ENCODE measurements around the gene GPSM3. TPM values are rescaled to one million over a fixed set of nuclear protein-coding genes. Genes with fewer than 3 reads are reported as not detected.
"Not testable (repeated sequence)": the region's sequence is repeated elsewhere in the genome, so short reads cannot be mapped to it uniquely, and the experiment has no call there.

The GPSM3 gene
- total RNA-seq, result 0.41 TPM

DNA sequence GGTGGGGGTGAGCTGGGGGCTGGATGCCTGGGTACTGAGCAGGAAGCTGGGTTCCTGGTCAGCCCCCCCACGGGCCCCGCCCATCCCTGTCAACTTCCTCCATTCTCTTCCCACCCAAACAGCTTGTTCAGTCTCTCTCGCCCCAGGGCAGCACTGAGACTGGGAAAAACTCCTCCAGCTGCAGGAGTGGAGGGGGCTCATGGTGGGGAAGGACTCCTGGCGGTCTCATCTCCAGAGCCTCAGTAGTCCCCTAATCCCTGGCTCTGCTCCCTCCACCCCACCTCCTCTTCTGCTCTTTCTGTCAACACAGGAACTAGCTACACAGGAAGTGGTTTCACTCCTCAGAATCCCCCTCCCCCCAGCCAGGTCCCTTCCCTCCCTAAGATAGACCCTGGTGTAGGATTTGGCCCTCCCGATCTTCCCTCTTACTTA lies at the start of gene GPSM3:
GPSM3 (minus strand) TSS at position 36 of the 432 bp plus-strand sequence. CDS start 130 bp downstream, outside the sequence.
- FAIRE-seq, result no peak
- no peak for DNase-seq (ENCODE audit: low spot score in 2 of 2)

DNA sequence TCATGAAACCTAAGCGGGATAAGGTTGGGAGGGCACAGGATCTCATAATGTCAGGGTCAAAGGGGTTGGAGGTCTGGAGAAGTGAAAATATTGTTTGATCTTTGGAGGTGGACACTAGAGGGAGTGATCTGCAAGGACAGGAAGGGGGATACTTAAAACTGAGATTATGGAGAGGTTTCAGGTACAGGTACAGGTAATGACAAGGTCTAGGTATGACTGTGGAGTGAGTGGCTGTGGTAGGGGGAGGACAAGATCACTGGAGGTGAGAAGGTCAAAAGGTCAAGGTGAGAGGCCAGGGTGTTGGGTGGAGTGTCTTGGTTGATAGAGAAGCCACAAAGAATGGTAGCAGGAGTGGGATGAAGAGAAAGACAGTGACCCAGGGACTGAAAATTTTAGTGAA lies 48.2 kb upstream of the GPSM3 start:
- DNase-seq (ENCODE audit: low spot score in 2 of 2), result no peak
- no peak for FAIRE-seq

DNA sequence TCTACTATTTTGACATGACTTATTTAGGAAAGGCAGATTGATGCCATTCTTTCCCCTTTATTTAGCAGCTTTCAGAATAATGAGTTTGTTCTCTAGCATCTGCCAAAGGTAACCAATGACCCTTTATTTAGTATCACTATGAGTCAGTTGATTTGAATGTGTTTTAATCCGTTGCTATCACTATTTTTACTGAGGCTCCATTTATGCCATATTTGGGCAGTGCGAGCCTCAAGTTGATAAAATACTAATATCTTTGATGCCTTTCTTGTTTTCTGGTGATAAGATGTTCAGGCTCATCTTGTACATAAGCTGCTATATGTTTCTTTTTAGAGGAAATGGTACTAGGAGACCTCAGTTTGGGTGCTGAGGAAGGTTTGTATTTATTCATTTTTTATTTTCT lies 47.0 kb upstream of the GPSM3 start:
- DNase-seq (ENCODE audit: low spot score in 2 of 2) (no peak), FAIRE-seq (no peak)

- no peak for DNase-seq (ENCODE audit: low spot score in 2 of 2)
- no peak for FAIRE-seq
These were observed 42.5 kb upstream of the GPSM3 start for GRCh38 chr6:32234934-32235333.

GRCh38 chr6:32226434-32226833 lies 34.0 kb upstream of the GPSM3 start:
- no peak for DNase-seq (ENCODE audit: low spot score in 2 of 2)
- FAIRE-seq, result no peak

DNA sequence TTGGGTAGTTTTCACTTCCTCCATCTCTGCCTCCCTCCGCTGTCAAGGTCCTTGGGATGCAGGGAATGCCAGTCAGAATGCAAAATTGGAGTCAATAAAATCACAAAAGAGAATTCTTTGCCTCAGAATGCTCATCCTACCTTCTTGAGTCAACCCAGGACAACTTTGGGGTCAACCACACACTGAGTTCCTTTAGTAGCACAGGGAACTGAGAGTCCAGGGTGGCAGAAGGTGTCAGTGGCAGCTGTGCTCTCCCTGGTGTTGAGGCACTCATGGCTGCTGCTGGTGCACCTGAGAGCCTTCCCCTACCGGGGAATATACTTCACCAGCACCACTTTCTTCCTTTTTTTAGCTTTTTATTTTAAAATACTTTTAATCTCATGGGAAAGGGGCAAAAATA lies 32.3 kb upstream of the GPSM3 start:
- FAIRE-seq, result no peak
- no peak for DNase-seq (ENCODE audit: low spot score in 2 of 2)

GRCh38 chr6:32223258-32224235 lies 31.1 kb upstream of the GPSM3 start, which contains the start of gene NOTCH4:
NOTCH4 (minus strand) TSS chr6:32224067; CDS start chr6:32223928, 139 bp downstream.
- DNase-seq (ENCODE audit: low spot score in 2 of 2) (no peak), FAIRE-seq (no peak)

- DNase-seq (ENCODE audit: low spot score in 2 of 2), result no peak
- no peak for FAIRE-seq
These were observed 30.1 kb upstream of the GPSM3 start for GRCh38 chr6:32222333-32223230.

GRCh38 chr6:32220021-32220420 lies 27.6 kb upstream of the GPSM3 start:
- no peak for FAIRE-seq
- no peak for DNase-seq (ENCODE audit: low spot score in 2 of 2)

DNA sequence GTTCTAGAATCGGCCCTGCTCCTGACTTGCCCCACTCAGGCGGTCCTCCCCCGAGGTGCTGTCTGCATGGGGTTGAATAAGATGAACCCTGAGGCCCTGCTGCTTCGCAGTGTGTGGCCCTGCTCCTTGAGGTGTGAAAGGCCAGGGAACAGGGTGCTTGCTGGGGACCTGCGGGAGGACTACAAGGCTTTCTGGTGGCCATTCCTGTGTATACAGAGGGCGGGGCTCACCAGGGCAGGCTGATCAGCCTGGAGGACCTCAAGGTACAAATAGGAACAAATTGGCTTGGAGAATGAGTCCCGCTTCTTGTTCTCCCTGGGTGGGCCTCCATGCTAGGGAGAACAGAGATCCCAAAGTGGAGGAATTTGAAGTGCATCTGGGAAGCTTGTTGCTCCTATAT lies 25.7 kb upstream of the GPSM3 start:
- DNase-seq (ENCODE audit: low spot score in 2 of 2), result no peak
- FAIRE-seq, result no peak

DNA sequence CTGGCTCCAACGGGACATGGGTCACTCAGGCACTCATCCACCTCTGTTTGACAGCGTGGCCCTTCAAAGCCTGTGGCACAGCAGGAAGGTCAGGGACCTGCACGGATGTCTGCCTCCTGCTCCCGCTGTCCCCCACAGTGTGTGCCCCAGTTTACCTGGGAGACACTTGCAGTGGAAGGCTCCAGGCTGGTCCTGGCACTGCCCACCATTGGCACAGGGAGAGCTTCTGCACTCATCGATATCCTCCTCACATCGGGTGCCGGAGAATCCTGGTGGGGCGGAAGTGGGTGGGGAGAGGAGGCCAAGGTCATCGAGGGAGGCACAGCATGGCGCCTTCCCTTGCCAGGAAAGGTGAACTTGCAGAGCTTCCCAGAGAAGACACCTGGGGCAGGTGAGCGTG lies 24.6 kb upstream of the GPSM3 start:
- no peak for DNase-seq (ENCODE audit: low spot score in 2 of 2)
- FAIRE-seq, result no peak

- no peak for FAIRE-seq
- DNase-seq (ENCODE audit: low spot score in 2 of 2), result no peak
These were observed 23.8 kb upstream of the GPSM3 start for GRCh38 chr6:32216285-32216684.

- no peak for DNase-seq (ENCODE audit: low spot score in 2 of 2)
- FAIRE-seq, result no peak
These were observed 23.2 kb upstream of the GPSM3 start for GRCh38 chr6:32215617-32216016.

- FAIRE-seq (no peak), DNase-seq (ENCODE audit: low spot score in 2 of 2) (no peak)
These were observed 21.7 kb upstream of the GPSM3 start for GRCh38 chr6:32214126-32214525.

GRCh38 chr6:32213649-32214048 lies 21.2 kb upstream of the GPSM3 start:
- FAIRE-seq (no peak), DNase-seq (ENCODE audit: low spot score in 2 of 2) (no peak)

- FAIRE-seq, result no peak
These were observed 19.8 kb upstream of the GPSM3 start for GRCh38 chr6:32212076-32212760.

GRCh38 chr6:32211432-32211831 lies 19.0 kb upstream of the GPSM3 start:
- FAIRE-seq; DNase-seq (ENCODE audit: low spot score in 2 of 2): not testable (repeated sequence)

More at GRCh38 chr6:32212076-32212760, 19.8 kb upstream of the GPSM3 start:
- no peak for DNase-seq (ENCODE audit: low spot score in 2 of 2)

DNA sequence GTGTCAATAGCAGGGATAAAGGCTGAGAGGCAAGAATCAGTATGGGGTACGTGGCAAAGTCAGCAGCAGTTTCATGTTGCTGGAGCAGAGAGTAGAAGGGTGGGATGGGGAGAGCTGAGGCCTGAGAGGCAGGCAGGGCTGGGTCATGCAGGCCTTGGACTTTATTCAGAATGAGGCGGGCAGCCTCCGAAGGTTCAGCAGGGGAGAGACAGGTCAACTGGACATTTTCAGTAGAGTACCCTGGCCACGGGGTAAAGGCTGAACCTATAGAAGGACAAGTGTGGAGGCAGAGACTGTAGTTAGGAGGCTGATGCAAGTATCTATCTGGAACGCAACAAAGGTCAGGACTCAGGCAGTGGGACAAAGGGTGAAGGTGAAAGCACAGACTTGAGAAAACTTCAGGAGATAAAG lies 17.8 kb upstream of the GPSM3 start:
- FAIRE-seq (no peak), DNase-seq (ENCODE audit: low spot score in 2 of 2) (no peak)

- FAIRE-seq, result no peak
These were observed 16.6 kb upstream of the GPSM3 start for GRCh38 chr6:32208996-32209395.

DNA sequence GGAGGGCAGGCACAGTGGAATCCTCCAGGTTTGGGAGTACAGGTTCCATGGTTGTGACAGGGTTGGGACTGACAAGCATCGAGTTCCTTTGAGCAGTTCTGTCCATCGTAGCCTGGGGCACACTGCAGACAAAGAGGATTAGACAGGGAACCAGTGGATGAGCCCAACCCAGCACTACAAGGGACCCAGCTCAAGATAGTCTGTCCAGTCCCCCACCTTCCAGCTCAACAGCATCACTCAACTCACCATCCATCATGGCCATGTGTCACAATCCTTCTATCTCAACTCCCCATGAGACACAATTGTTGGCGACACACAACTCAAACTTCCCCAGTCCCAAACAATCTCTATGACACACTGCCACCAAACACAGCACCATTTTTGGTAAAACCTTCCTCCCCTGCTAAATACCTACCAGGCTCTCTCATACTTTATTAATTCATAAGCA lies 11.8 kb upstream of the GPSM3 start:
- DNase-seq (ENCODE audit: low spot score in 2 of 2) (no peak), FAIRE-seq (no peak)

More at GRCh38 chr6:32208996-32209395, 16.6 kb upstream of the GPSM3 start:
- no peak for DNase-seq (ENCODE audit: low spot score in 2 of 2)
